ENCODE results near the gene HNRNPA0.

GRCh38 chr5:137705106-137705505, 49.1 kb downstream of the HNRNPA0 start:
- TF ChIP-seq, protein P1, sequence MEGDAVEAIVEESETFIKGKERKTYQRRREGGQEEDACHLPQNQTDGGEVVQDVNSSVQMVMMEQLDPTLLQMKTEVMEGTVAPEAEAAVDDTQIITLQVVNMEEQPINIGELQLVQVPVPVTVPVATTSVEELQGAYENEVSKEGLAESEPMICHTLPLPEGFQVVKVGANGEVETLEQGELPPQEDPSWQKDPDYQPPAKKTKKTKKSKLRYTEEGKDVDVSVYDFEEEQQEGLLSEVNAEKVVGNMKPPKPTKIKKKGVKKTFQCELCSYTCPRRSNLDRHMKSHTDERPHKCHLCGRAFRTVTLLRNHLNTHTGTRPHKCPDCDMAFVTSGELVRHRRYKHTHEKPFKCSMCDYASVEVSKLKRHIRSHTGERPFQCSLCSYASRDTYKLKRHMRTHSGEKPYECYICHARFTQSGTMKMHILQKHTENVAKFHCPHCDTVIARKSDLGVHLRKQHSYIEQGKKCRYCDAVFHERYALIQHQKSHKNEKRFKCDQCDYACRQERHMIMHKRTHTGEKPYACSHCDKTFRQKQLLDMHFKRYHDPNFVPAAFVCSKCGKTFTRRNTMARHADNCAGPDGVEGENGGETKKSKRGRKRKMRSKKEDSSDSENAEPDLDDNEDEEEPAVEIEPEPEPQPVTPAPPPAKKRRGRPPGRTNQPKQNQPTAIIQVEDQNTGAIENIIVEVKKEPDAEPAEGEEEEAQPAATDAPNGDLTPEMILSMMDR (IDR thresholded peaks at IDR 0.05): no peak
- TF ChIP-seq YY1 (IDR thresholded peaks at IDR 0.05; ENCODE audit: low read depth) (no peak), POLR2AphosphoS5 (IDR thresholded peaks at IDR 0.05; ENCODE audit: low read depth, low read length) (no peak), CHD2 (IDR thresholded peaks at IDR 0.05; ENCODE audit: low read length, partially characterized antibody) (no peak), REST (IDR thresholded peaks at IDR 0.05; ENCODE audit: low read depth, low read length) (no peak)
- TF ChIP-seq, protein P2, sequence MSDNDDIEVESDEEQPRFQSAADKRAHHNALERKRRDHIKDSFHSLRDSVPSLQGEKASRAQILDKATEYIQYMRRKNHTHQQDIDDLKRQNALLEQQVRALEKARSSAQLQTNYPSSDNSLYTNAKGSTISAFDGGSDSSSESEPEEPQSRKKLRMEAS (IDR thresholded peaks at IDR 0.05; ENCODE audit: low read depth): no peak

Data from SK-N-SH (cell line).